ENCODE measurements around the gene MTG2.

The MTG2 gene

DNA sequence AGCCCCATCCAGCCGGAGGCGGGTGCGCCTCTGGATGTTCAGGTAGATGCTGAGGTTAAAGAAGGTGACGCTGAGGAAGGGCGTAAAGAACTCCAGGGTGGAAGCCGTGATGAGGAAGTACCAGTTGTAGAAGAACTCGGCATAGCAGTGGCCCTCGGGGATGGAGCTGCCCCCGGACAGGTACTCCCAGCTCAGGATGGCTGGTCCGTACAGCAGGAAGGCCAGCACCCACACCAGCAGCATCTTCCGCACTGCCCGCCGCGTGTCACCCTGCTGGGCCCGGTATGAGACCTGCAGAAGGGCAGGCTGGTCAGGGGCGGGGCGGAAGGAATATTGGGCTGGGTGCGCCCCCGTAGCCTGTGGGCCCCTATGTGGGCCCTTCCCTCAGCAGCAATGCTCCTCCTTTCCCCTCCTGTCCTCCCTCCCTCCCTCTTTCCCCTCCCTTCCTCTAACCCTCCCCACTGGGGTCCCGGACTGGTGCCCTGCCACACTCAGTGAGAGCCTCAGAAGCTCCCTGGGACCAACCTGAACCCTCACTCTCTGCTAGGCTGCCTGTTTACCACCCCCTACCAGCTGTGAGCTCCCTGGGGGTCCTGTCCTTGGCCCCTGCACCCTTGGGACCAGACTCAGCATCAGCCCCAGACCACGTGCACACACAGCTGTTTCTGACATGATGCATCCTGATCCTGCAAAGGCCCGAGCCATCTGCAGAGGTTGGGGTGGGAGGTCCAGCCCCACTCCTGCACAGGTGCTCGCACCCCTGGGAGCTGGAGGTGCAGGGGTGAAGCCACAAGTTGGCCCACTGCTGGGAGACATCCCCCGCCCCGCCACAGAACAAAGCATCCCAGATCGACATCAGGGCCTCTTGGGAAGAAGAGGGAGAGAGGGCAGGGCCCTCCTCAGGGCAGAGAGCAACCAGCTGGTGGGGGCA is 34.1 kb downstream of the MTG2 start:
- DNase-seq (ENCODE audit: extremely low read depth in 1 of 2, low read depth in 1 of 2), result no peak

DNA sequence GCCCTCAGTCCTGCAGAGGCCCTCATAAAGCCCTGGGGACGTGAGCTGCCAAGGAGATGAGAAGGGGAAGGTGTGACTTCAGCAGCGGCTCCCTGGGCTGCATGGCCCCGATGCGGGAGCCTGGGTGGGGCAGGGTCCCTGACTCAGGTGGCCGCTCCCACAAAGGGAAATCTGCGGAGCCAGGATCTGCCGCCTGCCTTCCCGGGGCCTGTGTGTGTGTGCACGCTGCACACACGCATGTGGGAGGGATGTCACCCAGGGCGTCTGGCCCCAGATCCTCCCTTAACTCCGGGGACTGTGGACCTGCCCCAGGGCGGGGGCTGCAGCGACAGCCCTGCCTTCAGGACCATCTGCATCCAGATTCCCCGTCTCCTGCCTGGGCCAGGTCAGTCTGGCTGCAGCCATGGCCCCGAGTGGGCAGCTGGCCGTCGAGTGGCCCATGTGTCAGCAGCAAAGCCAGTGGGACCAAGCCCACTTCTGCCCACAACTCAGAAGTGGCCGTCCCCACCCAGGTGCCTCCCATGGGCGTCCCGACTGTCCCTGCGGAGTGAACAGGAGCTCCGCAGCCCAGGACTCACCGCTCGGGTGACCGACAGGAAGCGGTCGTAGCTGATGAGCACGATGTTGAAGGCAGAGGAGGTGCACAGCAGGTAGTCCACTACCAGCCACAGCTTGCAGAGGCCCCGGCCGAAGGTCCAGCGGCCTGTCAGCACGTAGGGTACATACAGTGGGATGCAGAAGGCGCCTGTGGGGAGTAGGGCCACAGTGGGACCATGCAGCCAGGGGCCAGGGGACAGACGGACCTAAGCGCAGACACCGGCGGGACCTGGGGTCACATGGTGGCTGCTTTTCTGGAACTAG is 35.3 kb downstream of the MTG2 start:
- DNase-seq (ENCODE audit: extremely low read depth in 1 of 2, low read depth in 1 of 2), result no peak

DNA sequence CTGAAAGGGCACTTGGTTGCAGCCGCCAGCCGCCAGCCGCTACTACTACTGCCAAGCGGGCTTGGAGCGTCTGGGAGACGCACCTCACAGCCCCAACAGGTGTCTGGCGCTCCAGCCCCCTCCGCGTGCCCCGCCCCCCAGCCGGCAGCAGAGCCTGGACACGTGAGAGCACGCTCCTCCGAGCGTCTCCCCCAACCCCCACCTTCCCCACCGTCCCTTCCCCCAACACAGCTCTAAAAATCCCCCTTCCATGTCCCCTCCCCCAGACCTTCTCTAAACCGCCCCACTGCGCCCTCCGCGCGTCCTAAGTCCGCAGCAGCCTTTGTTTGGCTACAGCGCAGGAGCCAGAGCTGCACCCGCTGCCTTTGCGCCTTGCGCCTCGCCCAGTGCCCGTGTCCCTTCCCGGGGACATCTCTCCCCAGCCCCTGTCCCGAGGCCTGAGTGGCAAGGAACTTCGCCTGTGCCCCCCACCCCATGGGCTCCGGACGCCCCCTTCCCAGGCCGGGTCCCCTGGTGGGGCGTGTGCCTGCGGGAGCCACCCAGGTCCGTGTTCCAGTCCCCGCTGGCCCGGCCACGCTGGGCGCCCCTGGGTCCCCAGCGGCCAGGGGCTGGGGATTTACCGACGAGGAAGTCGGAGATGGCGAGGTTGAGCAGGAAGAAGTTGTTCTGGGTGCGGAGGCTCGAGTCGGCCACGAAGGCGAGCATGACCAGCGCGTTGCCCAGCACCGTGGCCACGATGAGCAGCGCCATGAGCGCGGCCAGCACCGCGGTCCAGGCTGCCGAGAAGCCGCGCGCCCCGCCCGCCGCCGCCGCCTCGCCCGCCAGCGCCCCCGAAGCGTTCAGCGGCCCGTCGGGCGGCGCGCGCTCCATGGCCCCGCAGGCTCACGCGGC is 36.5 kb downstream of the MTG2 start:
- DNase-seq (ENCODE audit: extremely low read depth in 1 of 2, low read depth in 1 of 2), result no peak

DNA sequence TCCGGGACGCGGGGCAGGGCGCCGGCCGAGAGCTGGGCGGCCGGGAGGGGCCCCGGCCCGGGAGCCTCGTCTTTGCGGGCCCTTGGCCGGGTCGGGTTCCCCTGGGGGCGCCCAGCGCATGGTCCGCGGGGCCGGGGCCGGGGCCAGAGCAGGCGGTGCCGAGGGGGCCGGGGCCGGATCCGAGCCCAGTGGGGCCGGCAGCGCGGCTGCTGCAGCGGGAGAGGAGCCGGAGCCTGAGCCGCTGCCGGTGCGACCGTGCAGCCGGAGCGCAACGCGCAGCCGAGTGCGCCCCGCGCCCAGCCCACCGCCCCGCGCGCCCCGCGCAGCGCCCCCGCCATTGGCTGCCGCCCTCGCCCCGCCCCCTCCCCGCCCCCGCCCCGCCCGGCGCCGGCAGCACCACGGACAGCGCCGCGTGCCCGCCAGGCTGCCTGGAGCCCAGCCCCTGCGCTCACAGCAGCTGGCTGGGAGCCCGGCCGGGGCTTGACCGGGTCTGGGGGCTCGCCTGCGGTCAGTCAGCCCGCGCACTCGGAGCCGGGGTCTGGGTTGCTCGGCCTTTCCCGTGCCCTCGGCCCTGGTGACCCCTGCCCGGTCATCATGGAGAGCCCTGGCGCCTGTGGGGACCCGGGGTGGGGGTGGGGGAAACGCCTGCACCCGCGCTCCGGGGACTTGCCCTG is 37.3 kb downstream of the MTG2 start, which contains the start of gene HRH3:
HRH3 (minus strand) TSS at position 287 of the 674 bp plus-strand sequence. CDS start 308 bp downstream, outside the sequence.
- DNase-seq (ENCODE audit: extremely low read depth in 1 of 2, low read depth in 1 of 2), result peak in 1 of 2 donors; percentile 33

DNA sequence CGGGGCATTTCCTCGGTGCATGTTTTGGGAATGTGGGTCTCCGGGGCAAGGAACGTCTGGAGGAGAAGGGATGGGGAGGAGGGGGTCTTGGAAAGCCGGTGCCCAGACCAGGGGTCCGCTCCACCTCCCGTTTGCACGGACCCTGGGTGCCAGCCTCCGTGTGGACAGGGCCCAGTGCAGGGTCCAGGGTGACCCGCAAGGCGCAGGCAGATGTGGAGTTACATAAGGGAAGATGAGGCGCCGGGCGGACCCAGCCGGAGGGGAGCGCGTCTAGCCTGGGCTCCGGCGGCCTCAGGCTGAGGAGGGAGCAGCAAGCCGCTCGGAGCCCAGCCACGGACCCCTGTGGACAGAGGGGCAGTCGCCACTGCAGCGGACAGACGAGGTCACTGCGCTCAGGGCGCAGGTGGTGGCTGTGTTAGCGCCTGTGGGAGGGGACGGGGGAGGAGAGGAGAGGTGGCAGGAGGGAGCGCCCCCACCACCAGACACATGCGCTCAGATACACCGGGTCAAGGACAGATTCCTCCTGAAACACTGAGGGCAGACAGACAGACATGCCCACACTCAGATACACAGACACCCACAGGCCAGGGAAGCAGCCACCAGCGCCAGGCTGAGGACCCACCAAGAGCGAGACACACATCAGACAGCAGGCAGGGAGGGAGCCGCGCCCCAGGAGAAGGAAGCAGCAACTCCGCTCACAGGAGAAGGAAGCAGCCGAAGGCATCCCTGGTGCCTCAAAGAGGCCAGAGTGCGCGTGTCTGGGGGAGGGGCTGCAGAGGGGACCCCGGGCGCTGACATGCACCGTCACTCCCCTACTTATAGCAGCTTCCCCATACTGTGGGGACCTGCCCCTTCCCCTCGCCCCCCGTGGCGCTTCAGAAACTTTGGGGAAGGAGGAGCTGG is 38.1 kb downstream of the MTG2 start:
- DNase-seq (ENCODE audit: extremely low read depth in 1 of 2, low read depth in 1 of 2), result no peak

DNA sequence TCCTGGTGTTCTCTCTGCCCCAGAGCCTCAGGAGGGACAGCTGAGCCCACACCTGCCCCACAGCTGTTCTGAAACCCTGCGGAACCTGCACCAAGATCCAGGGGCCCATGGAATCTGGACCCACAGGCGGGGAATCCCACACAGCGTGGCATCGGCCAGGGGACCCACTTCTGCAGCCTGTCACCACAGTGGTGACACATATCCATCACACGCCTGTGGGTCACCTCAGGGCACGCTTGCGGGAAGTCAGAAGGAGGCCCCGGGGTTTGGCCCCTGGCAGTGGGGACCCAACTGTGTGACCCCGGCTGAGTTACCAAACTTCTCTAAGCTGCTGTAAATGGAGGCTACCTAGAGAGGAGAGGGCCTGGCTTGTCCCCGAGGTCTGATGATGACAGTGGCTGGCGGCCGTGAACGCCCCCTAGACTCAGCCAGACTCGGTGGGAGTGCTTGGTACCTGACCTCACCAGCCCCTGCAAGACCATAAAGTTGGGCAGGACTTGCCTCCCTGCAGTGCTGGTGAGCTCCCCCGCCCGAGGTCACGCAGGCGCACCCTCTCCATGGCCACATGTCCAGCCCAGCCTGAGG is 39.5 kb downstream of the MTG2 start:
- DNase-seq (ENCODE audit: extremely low read depth in 1 of 2, low read depth in 1 of 2), result no peak

DNA sequence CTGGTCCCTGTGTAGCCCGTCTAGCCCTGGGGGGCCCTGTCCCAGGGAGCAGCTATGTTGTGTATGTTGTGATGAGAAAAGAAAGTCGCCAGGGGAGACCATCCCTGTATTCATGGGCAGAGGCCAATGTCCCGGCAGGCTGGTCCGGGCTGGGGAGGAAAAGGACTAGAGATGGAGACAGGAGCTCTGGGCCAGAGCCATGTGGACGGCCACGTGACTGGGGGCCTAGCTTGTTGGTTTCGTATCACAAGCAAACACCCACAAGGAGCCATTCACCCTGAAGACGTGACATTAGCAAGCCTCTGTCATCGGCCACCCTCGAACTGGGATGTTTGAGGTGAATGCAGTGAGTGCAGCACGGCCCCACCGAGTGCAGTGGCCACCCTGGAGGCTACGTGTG is 40.1 kb downstream of the MTG2 start:
- DNase-seq (ENCODE audit: extremely low read depth in 1 of 2, low read depth in 1 of 2), result no peak

DNA sequence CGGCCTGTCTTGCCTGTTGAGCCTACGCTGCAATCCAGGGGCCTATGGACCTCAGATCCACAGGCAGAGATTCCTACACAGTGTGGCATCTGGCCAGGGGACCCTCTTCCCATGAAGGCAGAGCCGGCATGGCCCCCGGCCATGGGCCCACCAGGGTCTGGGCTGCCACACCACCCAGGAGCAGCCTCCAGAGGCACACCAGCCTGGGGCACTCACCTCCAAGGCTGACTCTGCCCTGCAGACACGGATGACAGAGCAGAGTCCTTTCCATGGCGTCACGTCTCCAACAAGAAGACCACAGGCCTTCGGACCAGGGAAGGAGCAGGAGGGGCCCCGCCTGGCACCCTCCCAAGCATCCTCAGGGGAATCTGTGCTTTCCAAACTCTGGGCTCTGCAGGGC is 40.7 kb downstream of the MTG2 start:
- DNase-seq (ENCODE audit: extremely low read depth in 1 of 2, low read depth in 1 of 2), result no peak

DNA sequence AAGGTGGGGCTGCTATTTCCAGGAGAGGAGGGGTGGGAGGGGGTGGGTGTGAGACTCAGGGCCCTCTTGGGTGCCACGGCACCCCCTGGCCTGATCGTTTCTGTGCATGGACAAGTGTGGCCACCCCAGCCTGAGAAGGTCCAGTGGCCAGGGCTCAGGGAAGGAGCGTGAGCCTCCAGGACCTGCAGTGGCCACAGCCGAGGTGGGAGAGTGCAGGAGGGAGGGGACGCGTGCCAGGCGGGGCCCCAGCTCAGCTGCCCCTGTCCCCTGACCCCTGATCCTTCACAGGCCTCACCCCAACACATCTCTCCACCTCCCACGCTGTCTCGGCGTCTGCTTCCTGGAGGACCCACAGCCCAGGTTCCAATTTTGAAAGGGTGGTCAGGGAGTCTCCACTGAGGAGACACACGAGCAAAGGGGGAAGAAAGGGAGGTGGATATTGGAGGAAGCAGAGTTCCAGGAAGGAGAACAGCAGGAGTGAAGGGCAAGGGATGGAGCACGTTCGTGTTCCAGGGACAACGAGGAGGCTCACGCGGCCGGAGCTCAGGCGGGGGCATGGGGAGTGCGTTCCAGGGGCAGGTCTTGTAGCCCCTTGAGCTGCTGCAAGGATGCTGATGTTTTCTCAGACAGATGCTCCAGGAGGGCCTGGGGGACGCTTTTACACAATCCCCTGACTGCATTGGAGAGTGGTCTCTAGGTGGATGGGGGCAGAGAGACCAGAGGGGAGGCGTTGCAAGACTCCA is 41.5 kb downstream of the MTG2 start:
- DNase-seq (ENCODE audit: extremely low read depth in 1 of 2, low read depth in 1 of 2), result no peak

DNA sequence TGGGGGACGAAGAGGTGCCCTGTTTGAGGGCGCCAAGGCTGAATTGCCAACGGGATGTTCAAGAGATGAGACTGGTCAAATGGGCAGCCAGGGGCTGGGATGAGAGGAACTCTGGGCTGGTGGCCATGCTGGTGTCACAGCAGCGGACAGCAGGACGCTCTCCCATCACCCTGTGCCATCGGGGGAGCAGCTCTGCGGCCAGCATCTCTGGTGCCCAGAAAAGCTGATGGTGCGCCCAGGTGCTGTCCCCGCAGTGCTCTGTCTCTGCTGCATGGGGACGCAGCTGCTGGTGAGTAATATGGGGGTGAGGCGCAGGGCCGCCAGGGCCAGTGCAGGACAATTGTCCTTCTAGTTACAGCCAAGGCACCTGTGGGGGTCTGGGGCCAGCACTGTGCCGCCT is 42.2 kb downstream of the MTG2 start:
- DNase-seq (ENCODE audit: extremely low read depth in 1 of 2, low read depth in 1 of 2), result no peak

DNA sequence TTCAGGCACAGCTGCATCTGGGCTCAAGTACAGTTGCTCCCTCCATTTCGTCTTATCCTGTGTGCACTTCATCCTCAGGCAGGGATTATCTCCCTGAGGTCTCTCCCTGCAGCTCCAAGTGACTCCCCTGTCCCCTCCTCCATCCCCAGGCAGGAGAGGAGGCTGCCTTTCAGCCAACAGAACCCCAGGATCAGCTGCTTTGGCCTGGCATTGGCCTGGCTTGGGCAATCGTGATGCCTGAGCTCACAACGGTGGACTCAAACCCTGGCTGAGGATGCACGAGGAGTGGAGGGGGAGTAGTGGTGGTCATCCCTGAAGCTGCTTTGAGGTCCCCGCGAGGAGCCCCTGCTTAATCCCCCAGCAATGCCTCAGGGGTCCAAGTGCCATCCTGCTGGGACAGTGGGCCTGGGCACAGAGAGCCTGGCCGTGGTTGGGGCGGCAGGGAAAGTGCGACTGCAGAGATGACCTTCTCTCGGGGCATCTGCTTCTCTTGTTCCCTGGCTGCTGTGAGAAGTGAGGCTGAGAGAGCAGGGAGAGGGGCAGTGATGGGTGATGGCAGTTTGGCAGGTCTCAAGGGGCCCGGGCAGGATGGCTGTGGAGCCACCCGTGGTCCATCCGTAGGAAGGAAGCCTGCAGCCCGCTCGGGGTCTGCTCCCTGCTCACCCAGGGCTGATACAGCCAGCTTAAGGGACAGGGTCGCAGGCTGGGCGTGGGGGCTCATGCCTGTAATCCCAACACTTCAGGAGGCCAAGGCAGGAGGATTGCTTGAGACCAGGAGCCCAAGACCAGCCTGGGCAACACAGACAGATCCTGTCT is 43.2 kb downstream of the MTG2 start:
- no peak for DNase-seq (ENCODE audit: extremely low read depth in 1 of 2, low read depth in 1 of 2)

DNA sequence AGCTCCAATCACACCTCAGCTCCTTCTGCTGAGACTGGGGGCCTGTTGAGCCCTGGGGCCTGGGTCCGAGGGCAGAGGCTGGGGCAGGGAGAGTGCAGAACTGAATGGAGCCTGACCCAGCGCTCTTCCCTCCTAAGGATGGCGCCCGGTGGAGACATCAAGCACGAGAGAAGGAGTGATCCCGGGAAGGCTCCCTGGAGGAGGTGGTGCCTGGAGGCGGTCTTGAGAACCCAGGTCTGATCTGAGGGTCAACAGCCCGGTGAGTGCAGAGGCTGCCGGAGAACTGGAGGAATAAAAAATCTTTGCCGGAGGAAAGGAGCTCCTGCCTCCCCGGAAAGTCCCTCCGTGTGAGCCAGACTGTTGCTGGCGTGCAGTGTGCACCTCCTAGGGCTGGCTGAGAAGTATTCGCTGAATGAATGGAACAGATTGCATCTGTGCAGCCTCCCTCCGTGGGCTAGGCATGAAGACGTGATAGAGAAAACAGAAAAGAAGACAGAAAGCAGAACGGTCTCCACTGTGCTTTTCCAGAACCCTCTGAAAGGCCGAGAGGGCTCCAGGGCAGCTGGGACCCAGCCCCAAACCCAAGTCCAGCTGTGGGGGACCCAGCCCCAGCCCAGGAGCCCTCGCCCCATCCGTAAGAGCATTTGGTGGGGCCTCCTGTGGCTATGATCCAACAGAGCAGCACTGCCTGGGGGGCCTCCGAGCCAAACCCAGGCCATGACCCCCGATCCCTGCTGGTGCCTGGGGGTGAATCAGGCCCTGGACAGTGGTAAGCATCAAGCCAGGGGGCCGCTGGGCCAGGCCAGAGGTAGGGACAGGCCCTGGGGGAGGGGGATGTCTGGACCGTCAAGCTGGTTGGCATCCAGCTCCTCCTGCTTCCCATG is 44.1 kb downstream of the MTG2 start:
- DNase-seq (ENCODE audit: extremely low read depth in 1 of 2, low read depth in 1 of 2), result no peak

DNA sequence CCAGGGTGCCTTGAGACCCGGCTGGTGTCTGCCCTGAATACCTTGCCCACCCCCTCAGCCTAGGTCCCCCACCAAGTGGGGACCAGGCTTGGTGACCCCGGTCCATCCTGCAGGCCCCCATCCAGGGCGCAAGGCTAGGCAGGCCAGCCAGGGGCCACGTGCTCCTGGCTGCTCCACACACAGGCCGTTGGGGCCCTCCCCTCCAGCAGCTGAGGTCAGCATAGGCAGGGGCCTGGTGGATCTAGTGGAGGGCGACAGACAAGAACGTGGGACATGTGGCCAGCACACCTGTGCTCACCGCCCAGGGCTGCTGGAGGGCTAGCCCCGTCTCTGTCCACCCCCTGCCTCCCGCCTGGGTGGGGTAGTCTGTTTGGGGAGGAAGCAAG is 44.8 kb downstream of the MTG2 start:
- DNase-seq (ENCODE audit: extremely low read depth in 1 of 2, low read depth in 1 of 2), result no peak

DNA sequence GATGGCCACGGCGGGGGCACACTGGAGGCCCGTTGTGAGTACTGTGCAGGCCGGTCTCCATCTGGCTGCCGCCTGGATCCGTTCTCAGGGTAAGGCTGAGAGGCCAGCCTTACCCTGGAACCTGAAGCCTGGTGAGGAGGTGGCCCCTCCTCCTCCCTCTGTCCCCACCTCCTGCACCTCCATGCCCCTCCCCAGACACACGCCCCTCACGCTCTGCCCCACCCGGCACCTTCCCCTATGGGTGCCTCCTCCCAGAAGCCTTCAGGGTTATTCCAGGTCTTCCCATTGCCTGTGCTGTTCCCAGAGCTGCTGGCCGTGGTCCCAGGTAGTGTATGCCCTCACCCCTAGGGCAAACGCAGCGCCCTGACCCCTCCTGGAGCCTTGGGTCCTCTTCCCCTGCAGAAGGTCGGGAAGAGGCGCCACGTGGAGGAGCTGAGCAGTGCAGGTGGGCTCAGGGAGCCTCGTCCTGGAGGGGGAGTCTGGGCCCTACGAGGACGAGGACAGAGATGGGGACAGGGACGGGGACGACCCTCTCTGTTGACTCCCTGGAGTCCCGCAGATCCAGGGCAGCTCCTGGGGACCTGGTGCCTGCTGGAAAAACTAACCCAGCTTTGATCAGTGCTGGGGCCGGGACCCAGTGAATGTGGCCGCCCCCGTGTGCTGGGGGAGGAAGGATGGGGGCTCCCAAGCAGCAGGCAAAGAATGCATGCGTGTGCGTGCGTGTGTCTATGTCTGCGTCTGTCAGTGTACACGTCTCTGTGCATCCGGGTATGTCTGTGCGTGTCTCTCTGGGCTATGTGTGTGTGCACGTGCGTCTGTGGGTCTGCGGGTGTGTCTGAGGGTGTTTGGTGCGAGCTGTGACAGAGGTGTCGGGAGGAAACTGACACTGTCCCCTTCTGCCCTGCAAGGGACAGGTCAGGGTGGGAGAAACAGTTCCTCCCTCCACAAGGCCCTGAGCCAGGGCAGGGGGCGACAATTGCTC is 45.4 kb downstream of the MTG2 start:
- DNase-seq (ENCODE audit: extremely low read depth in 1 of 2, low read depth in 1 of 2), result no peak

DNA sequence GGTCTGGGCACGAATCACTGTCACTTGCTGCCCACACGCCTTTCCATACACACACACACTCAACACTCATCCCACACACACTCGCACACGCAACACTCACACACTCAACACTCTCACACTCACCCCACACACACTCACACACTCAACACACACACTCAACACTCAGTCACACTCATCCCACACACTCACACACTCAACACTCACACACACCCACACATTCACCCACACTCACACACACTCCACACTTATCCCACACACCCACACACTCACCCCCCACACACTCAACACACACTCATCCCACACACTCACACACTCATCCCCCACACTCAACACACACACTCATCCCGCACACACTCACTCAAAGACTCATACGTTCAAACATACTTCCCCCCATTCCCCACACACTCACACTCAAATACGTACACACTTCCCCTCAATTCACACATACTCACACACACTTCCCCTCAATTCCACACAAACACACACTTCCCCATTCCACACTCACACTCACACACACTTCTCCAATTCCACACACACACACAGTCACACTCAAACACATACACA is 46.2 kb downstream of the MTG2 start:
- no peak for DNase-seq (ENCODE audit: extremely low read depth in 1 of 2, low read depth in 1 of 2)
